Neural cell (in vitro differentiated cells): ENCODE measurements around the gene SNX33. TPM values are rescaled to one million over a fixed set of nuclear protein-coding genes. Genes with fewer than 3 reads are reported as not detected.

Experiments
- H2AFZ ChIP-seq: fragments of 200-600, 300-800 bp; sonication (generic), shearing (Covaris generic); 2 replicates; pipeline ENCODE4 v1.6.0; 2014; ENCODE audit warnings: low read depth, mild to moderate bottlenecking, antibody characterized with exemption, low read length, moderate library complexity
- H3F3A ChIP-seq: fragments of 200-600 bp; shearing (Covaris generic); 2 replicates; pipeline ENCODE4 v1.6.1; 2016; ENCODE audit warnings: mild to moderate bottlenecking, moderate library complexity, mixed read lengths, antibody characterized with exemption, low read length; ENCODE audit not compliant: insufficient read depth, poor library complexity, severe bottlenecking
- H3K27ac ChIP-seq: fragments of 200-600, 300-800 bp; sonication (generic), shearing (Covaris generic); 2 replicates; pipeline ENCODE4 v1.5.1; 2014; ENCODE audit warnings: mild to moderate bottlenecking, low read length, moderate library complexity
- H3K27me3 ChIP-seq: fragments of 300-800, 200-600 bp; sonication (generic), shearing (Covaris generic); 2 replicates; pipeline ENCODE4 v1.6.0; 2014; ENCODE audit warnings: mild to moderate bottlenecking, low read depth, low read length, moderate library complexity; ENCODE audit not compliant: insufficient read depth
- H3K36me3 ChIP-seq: fragments of 300-800, 200-600 bp; sonication (generic), shearing (Covaris generic); 2 replicates; pipeline ENCODE4 v1.5.1; 2014; ENCODE audit warnings: mild to moderate bottlenecking, antibody characterized with exemption, low read length, moderate library complexity; ENCODE audit not compliant: insufficient read depth
- H3K4me2 ChIP-seq: fragments of 300-800, 200-600 bp; sonication (generic), shearing (Covaris generic); 2 replicates; pipeline ENCODE4 v1.6.0; 2014; ENCODE audit warnings: mild to moderate bottlenecking, low read length
- H3K4me3 ChIP-seq: fragments of 300-800, 200-600 bp; sonication (generic), shearing (Covaris generic); 2 replicates; pipeline ENCODE4 v1.5.1; 2014; ENCODE audit warnings: mild to moderate bottlenecking, low read length, moderate library complexity
- H3K79me2 ChIP-seq: fragments of 200-600 bp; shearing (Covaris generic); replicated peaks from 2 replicates; pipeline ENCODE4 v1.6.0; 2014; ENCODE audit warnings: mild to moderate bottlenecking, low read length, moderate library complexity; ENCODE audit not compliant: insufficient read depth
- H3K9ac ChIP-seq: fragments of 300-800, 200-600 bp; sonication (generic), shearing (Covaris generic); 2 replicates; pipeline ENCODE4 v1.6.1; 2016; ENCODE audit warnings: mild to moderate bottlenecking, low read length, mixed read lengths
- H3K9me2 ChIP-seq: fragments of 200-600 bp; shearing (Covaris generic); 2 replicates; pipeline ENCODE4 v1.6.1; 2016; ENCODE audit warnings: mild to moderate bottlenecking, low read length, mixed read lengths; ENCODE audit not compliant: insufficient read depth
- H3K9me3 ChIP-seq: fragments of 200-600, 300-800 bp; sonication (generic), shearing (Covaris generic); 2 replicates; pipeline ENCODE4 v1.6.1; 2016; ENCODE audit warnings: mild to moderate bottlenecking, mixed run types, low read length, moderate library complexity, mixed read lengths
- H4K20me1 ChIP-seq: fragments of 200-600 bp; shearing (Covaris generic); 2 replicates; pipeline ENCODE4 v1.6.1; 2016; ENCODE audit warnings: mild to moderate bottlenecking, mixed run types; ENCODE audit not compliant: insufficient read depth
- EP300 ChIP-seq: fragments of 450-650 bp; conservative IDR thresholded peaks from 2 replicates; pipeline ENCODE4 v1.6.1; 2014; ENCODE audit warnings: antibody characterized with exemption, mild to moderate bottlenecking, moderate library complexity; ENCODE audit not compliant: poor library complexity, severe bottlenecking
- EZH2 ChIP-seq: fragments of 200-600, 300-800 bp; shearing (Covaris generic), sonication (generic); IDR thresholded peaks from 2 replicates; pipeline ENCODE4 v1.6.1; 2014; ENCODE audit warnings: antibody characterized with exemption, low read length, borderline replicate concordance, mild to moderate bottlenecking; ENCODE audit not compliant: insufficient read depth, poor library complexity, severe bottlenecking
- MXI1 ChIP-seq: fragments of 450-650 bp; conservative IDR thresholded peaks from 2 replicates; pipeline ENCODE4 v1.6.1; 2014; ENCODE audit warnings: antibody characterized with exemption, mild to moderate bottlenecking; ENCODE audit not compliant: poor library complexity, severe bottlenecking
- POLR2AphosphoS5 ChIP-seq: IDR thresholded peaks from 2 replicates; pipeline ENCODE4 v1.6.1; 2012
- RAD21 ChIP-seq: fragments of 450-650 bp; conservative IDR thresholded peaks from 2 replicates; pipeline ENCODE4 v1.6.1; 2014; ENCODE audit warnings: antibody characterized with exemption, mild to moderate bottlenecking, moderate library complexity
- SMC3 ChIP-seq: fragments of 450-650 bp; conservative IDR thresholded peaks from 2 replicates; pipeline ENCODE4 v1.6.1; 2014; ENCODE audit warnings: antibody characterized with exemption, mild to moderate bottlenecking, moderate library complexity; ENCODE audit not compliant: poor library complexity
- TAF1 ChIP-seq: IDR thresholded peaks from 2 replicates; pipeline ENCODE4 v1.6.1; 2012; ENCODE audit warnings: low read depth
- polyA plus RNA-seq: library from polyadenylated mRNA; depleted of rRNA; stranded (reverse); fragments of >200 nt; gene quantifications from 2 replicates; pipeline ENCODE4 v1.2.3, GENCODE V29; 2014
- TF ChIP-seq, protein P1 (sequence below): fragments of 450-650 bp; IDR thresholded peaks from 2 replicates; pipeline ENCODE4 v1.5.1; 2014; ENCODE audit warnings: antibody characterized with exemption, mild to moderate bottlenecking, moderate library complexity; ENCODE audit not compliant: poor library complexity, severe bottlenecking
- TF ChIP-seq, protein P2 (sequence below): IDR thresholded peaks from 2 replicates; pipeline ENCODE4 v1.6.1; 2012; ENCODE audit warnings: borderline replicate concordance

SNX33 gene
- polyA plus RNA-seq, 1 donor from 2014 or later, result 0.14 TPM

DNA sequence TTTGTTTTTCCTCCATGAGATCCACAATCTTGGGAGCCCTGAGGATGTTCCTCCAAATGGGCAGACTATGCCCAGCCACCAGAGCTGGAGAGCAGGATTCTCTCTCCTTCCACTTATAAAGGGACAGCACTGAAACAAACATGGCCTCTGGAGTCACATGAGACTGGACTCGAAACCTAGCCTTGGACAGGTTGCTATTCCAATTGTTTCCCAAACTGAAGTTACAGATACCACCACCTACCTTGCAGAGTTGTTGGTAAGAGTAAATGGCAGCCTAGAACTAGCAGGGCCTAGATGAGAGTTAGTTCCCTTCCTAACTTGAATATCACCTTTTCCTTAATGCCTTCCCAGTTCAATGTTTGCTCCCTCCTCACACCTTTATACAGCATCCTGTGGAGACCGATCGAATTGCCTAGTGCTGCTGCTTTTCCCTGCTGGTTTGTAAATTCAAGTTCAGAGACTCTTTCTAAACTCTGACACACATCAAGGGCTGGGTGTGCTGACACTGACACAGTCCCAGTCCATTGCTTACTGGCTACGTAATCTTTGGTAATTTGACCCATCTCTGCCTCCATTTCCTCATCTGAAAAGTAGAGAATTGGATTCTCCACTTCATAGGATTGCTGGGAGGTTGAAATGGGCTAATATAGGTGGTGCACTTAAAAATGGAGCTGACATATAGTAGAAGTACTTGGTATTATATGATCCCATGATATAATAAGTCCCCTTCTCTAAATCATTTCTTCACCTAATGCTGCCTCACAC lies 10.3 kb upstream of the SNX33 start:
- Histone ChIP-seq H4K20me1 (no peaks in the 10 kb centered on the region), H3K9ac (no peak overlapping the region), H2AFZ (no peak overlapping the region), H3K27ac (no peak overlapping the region), H3K27me3 (no peaks in the 10 kb centered on the region), H3K79me2 (peaks cover 25% of the 10 kb centered on the region), H3K4me3 (peak overlapping the region; percentile 84), H3K4me2 (no peak overlapping the region), H3F3A (no peaks in the 10 kb centered on the region), H3K9me3 (no peaks in the 10 kb centered on the region), H3K36me3 (no peaks in the 10 kb centered on the region), H3K9me2 (no peaks in the 10 kb centered on the region)
- TF ChIP-seq, protein P1, sequence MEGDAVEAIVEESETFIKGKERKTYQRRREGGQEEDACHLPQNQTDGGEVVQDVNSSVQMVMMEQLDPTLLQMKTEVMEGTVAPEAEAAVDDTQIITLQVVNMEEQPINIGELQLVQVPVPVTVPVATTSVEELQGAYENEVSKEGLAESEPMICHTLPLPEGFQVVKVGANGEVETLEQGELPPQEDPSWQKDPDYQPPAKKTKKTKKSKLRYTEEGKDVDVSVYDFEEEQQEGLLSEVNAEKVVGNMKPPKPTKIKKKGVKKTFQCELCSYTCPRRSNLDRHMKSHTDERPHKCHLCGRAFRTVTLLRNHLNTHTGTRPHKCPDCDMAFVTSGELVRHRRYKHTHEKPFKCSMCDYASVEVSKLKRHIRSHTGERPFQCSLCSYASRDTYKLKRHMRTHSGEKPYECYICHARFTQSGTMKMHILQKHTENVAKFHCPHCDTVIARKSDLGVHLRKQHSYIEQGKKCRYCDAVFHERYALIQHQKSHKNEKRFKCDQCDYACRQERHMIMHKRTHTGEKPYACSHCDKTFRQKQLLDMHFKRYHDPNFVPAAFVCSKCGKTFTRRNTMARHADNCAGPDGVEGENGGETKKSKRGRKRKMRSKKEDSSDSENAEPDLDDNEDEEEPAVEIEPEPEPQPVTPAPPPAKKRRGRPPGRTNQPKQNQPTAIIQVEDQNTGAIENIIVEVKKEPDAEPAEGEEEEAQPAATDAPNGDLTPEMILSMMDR, result no peak

DNA sequence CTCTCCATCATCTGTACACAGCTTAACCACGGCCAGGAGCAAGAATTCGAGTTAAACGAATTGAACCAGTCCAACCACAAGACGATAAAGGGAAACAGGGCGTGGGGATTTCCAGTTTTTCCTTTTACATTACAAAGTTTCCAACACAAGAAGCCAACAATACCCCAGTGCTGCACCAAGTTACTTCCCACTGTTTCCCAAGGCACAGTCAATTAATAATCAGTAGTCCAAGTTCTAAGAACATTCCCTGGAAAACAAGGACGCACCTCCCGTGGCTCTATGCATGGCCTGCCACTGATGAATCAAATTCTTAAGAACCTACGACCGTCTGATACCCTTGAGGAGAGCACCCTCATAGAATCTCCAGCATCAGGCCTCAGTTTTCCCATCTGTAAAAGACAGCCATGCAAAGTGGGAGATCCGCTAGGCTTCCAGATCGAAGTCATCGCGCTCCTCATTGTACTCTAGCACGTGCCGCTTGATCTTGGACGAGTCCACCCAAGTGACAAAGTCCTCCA lies 8.5 kb upstream of the SNX33 start:
- TF ChIP-seq SMC3, result no peak
- no peak for TF ChIP-seq EP300
- TF ChIP-seq RAD21, result no peak
- TF ChIP-seq TAF1, result no peak
- TF ChIP-seq MXI1, result no peak
- no peak for TF ChIP-seq POLR2AphosphoS5
- TF ChIP-seq, protein P2, sequence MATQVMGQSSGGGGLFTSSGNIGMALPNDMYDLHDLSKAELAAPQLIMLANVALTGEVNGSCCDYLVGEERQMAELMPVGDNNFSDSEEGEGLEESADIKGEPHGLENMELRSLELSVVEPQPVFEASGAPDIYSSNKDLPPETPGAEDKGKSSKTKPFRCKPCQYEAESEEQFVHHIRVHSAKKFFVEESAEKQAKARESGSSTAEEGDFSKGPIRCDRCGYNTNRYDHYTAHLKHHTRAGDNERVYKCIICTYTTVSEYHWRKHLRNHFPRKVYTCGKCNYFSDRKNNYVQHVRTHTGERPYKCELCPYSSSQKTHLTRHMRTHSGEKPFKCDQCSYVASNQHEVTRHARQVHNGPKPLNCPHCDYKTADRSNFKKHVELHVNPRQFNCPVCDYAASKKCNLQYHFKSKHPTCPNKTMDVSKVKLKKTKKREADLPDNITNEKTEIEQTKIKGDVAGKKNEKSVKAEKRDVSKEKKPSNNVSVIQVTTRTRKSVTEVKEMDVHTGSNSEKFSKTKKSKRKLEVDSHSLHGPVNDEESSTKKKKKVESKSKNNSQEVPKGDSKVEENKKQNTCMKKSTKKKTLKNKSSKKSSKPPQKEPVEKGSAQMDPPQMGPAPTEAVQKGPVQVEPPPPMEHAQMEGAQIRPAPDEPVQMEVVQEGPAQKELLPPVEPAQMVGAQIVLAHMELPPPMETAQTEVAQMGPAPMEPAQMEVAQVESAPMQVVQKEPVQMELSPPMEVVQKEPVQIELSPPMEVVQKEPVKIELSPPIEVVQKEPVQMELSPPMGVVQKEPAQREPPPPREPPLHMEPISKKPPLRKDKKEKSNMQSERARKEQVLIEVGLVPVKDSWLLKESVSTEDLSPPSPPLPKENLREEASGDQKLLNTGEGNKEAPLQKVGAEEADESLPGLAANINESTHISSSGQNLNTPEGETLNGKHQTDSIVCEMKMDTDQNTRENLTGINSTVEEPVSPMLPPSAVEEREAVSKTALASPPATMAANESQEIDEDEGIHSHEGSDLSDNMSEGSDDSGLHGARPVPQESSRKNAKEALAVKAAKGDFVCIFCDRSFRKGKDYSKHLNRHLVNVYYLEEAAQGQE, result no peak
- TF ChIP-seq, protein P1, result no peak
- no peak for TF ChIP-seq EZH2
- Histone ChIP-seq H2AFZ (peak overlapping the region; percentile 91), H3K9ac (peak overlapping the region; percentile 85)

More for the DNA sequence above, 8.5 kb upstream of the SNX33 start:
- Histone ChIP-seq H3K4me3 (peak overlapping the region; percentile 84), H3K9me3 (no peaks in the 10 kb centered on the region), H3F3A (no peaks in the 10 kb centered on the region), H3K27ac (peak overlapping the region; percentile 88), H3K79me2 (peaks cover 25% of the 10 kb centered on the region), H3K4me2 (peak overlapping the region; percentile 95), H4K20me1 (no peaks in the 10 kb centered on the region), H3K27me3 (no peaks in the 10 kb centered on the region), H3K36me3 (no peaks in the 10 kb centered on the region), H3K9me2 (no peaks in the 10 kb centered on the region)
